Loucy (cell line): ENCODE measurements around the gene SPDL1.

ENCODE experiments used
- CTCF ChIP-seq: fragments of 200-600 bp; sonication (generic); conservative IDR thresholded peaks from 2 replicates; pipeline ENCODE4 v1.5.1; 2014; ENCODE audit warnings: mild to moderate bottlenecking, antibody characterized with exemption, low read length
- EZH2phosphoT487 ChIP-seq: fragments of 200-600 bp; IDR thresholded peaks from 2 replicates; pipeline ENCODE4 v1.6.1; 2018; ENCODE audit warnings: antibody characterized with exemption, mild to moderate bottlenecking, moderate library complexity, borderline replicate concordance

- TF ChIP-seq CTCF (peak; percentile 66), EZH2phosphoT487 (no peak)
Observed at GRCh38 chr5:169581580-169582227, 1.9 kb upstream of the SPDL1 start.
